Activated CD8-positive, alpha-beta T cell treated with anti-CD3 and anti-CD28 coated beads, Interleukin-2, amount 10 ng/mL, durations not matched to agents 7 days and 5 days (primary cell): ENCODE results near the gene SLIT3. TPM values are rescaled to one million over a fixed set of nuclear protein-coding genes. Genes with fewer than 3 reads are reported as not detected.
"Not testable (repeated sequence)": the region's sequence is repeated elsewhere in the genome, so short reads cannot be mapped to it uniquely, and the experiment has no call there.

Experiments
- ATAC-seq: fragments of 150-1000 bp; cut with Tn5 transposase; one replicate; pipeline ENCODE4 v1.10.0; 2021; ENCODE audit warnings: moderate library complexity
- CTCF ChIA-PET: fragments of 350-600 bp; sonication (Branson Sonifier 250); formaldehyde crosslinking; loops from one replicate; lab custom pipeline; 2021; ENCODE audit warnings: antibody characterized with exemption; lab: Charles Lee
- POLR2A ChIA-PET: fragments of 350-600 bp; sonication (Branson Sonifier 250); formaldehyde crosslinking; loops from one replicate; lab custom pipeline; 2021; ENCODE audit warnings: antibody characterized with exemption; lab: Charles Lee
- DNase-seq: peaks from one replicate; pipeline ENCODE4 v3.0.0-alpha.2; 2020
- H3K27ac Mint-ChIP-seq: one replicate; pipeline ENCODE4 v1.8.0; 2021; ENCODE audit warnings: mild to moderate bottlenecking, mixed read lengths
- H3K27me3 Mint-ChIP-seq: one replicate; pipeline ENCODE4 v1.8.0; 2021; ENCODE audit warnings: low read depth, mixed read lengths
- H3K36me3 Mint-ChIP-seq: one replicate; pipeline ENCODE4 v1.8.0; 2021; ENCODE audit warnings: low read depth, mixed read lengths
- H3K4me1 Mint-ChIP-seq: one replicate; pipeline ENCODE4 v1.8.0; 2021; ENCODE audit warnings: low read depth, mixed read lengths
- H3K4me3 Mint-ChIP-seq: one replicate; pipeline ENCODE4 v1.8.0; 2021; ENCODE audit warnings: mild to moderate bottlenecking, mixed read lengths
- H3K9me3 Mint-ChIP-seq: one replicate; pipeline ENCODE4 v1.8.0; 2022; ENCODE audit warnings: mixed read lengths; ENCODE audit not compliant: insufficient read depth
- total RNA-seq, 2 experiments: library from RNA; stranded (reverse); gene quantifications; one replicate each; pipeline ENCODE4 v1.2.3, GENCODE V29; 2021

The SLIT3 gene
- total RNA-seq, 2 experiments from 2014 or later = not detected

GRCh38 chr5:169121630-169122420 is 179.1 kb downstream of the SLIT3 start:
- Mint-ChIP-seq H3K9me3 (no peaks in the 10 kb centered on the region), H3K27ac (no peak overlapping the region), H3K36me3 (no peaks in the 10 kb centered on the region), H3K4me3 (no peak overlapping the region), H3K27me3 (no peaks in the 10 kb centered on the region), H3K4me1 (no peaks in the 10 kb centered on the region)
- no peak for ATAC-seq
- ChIA-PET POLR2A (no interaction called here), CTCF (no interaction called here)
- no peak for DNase-seq

- no peaks in the 10 kb centered on the region for H3K9me3 Mint-ChIP-seq
- H3K4me1 Mint-ChIP-seq = no peaks in the 10 kb centered on the region
- no peaks in the 10 kb centered on the region for H3K27me3 Mint-ChIP-seq
- no peak for DNase-seq
- no peak for ATAC-seq
- CTCF ChIA-PET = no interaction called here
- no peak overlapping the region for H3K4me3 Mint-ChIP-seq
- H3K27ac Mint-ChIP-seq = no peak overlapping the region
- no peaks in the 10 kb centered on the region for H3K36me3 Mint-ChIP-seq
- POLR2A ChIA-PET = no interaction called here
Measured at GRCh38 chr5:169119288-169120048, 181.5 kb downstream of the SLIT3 start.

GRCh38 chr5:169116961-169117461 is 183.9 kb downstream of the SLIT3 start:
- Mint-ChIP-seq H3K27ac (no peak overlapping the region), H3K4me1 (no peaks in the 10 kb centered on the region), H3K9me3 (no peaks in the 10 kb centered on the region), H3K36me3 (no peaks in the 10 kb centered on the region), H3K27me3 (no peaks in the 10 kb centered on the region), H3K4me3 (no peak overlapping the region)
- no peak for DNase-seq
- ChIA-PET POLR2A (no interaction called here), CTCF (no interaction called here)
- no peak for ATAC-seq

GRCh38 chr5:169115461-169116124 is 185.3 kb downstream of the SLIT3 start:
- CTCF ChIA-PET = no interaction called here
- Mint-ChIP-seq H3K36me3 (no peaks in the 10 kb centered on the region), H3K4me1 (no peaks in the 10 kb centered on the region)

GRCh38 chr5:169114466-169115065 is 186.4 kb downstream of the SLIT3 start:
- Mint-ChIP-seq H3K4me1 (no peaks in the 10 kb centered on the region), H3K36me3 (no peaks in the 10 kb centered on the region)

More at GRCh38 chr5:169115461-169116124, 185.3 kb downstream of the SLIT3 start:
- no peak overlapping the region for H3K27ac Mint-ChIP-seq
- no peaks in the 10 kb centered on the region for H3K9me3 Mint-ChIP-seq
- DNase-seq (no peak), ATAC-seq (no peak)
- H3K27me3 Mint-ChIP-seq = no peaks in the 10 kb centered on the region
- no peak overlapping the region for H3K4me3 Mint-ChIP-seq
- POLR2A ChIA-PET = interaction anchor here (0.5 kb wide), 1 partner anchor 248 kb away, joined by 3 read pairs; no protein-coding TSS in a partner anchor

GRCh38 chr5:169112016-169112415 is 188.9 kb downstream of the SLIT3 start:
- ChIA-PET POLR2A (no interaction called here), CTCF (no interaction called here)
- ATAC-seq (no peak), DNase-seq (no peak)
- Mint-ChIP-seq H3K9me3 (no peaks in the 10 kb centered on the region), H3K4me3 (no peak overlapping the region), H3K4me1 (no peaks in the 10 kb centered on the region), H3K27me3 (no peaks in the 10 kb centered on the region), H3K36me3 (no peaks in the 10 kb centered on the region), H3K27ac (no peak overlapping the region)

More at GRCh38 chr5:169114466-169115065, 186.4 kb downstream of the SLIT3 start:
- no peak overlapping the region for H3K27ac Mint-ChIP-seq
- H3K27me3 Mint-ChIP-seq = no peaks in the 10 kb centered on the region
- CTCF ChIA-PET = no interaction called here
- no peaks in the 10 kb centered on the region for H3K9me3 Mint-ChIP-seq
- no peak overlapping the region for H3K4me3 Mint-ChIP-seq
- POLR2A ChIA-PET = interaction anchor here (0.6 kb wide), 1 partner anchor 78 kb away, joined by 4 read pairs; no protein-coding TSS in a partner anchor
- DNase-seq (no peak), ATAC-seq (no peak)

GRCh38 chr5:169106911-169107706 is 193.8 kb downstream of the SLIT3 start:
- no peak overlapping the region for H3K4me3 Mint-ChIP-seq
- ATAC-seq (no peak), DNase-seq (no peak)
- CTCF ChIA-PET = no interaction called here
- H3K27ac Mint-ChIP-seq = no peak overlapping the region
- H3K9me3 Mint-ChIP-seq = no peaks in the 10 kb centered on the region
- no peaks in the 10 kb centered on the region for H3K4me1 Mint-ChIP-seq
- no peaks in the 10 kb centered on the region for H3K36me3 Mint-ChIP-seq
- H3K27me3 Mint-ChIP-seq = no peaks in the 10 kb centered on the region
- POLR2A ChIA-PET = no interaction called here

- H3K4me3 Mint-ChIP-seq, DNase-seq, POLR2A ChIA-PET, H3K36me3 Mint-ChIP-seq, H3K9me3 Mint-ChIP-seq, ATAC-seq, H3K27ac Mint-ChIP-seq, CTCF ChIA-PET, H3K27me3 Mint-ChIP-seq, H3K4me1 Mint-ChIP-seq: not testable (repeated sequence)
Measured at GRCh38 chr5:169105582-169105981, 195.4 kb downstream of the SLIT3 start.

GRCh38 chr5:169104937-169105494 is 195.9 kb downstream of the SLIT3 start:
- Mint-ChIP-seq H3K9me3 (no peaks in the 10 kb centered on the region), H3K4me1 (no peaks in the 10 kb centered on the region), H3K36me3 (no peaks in the 10 kb centered on the region), H3K27ac (no peak overlapping the region), H3K27me3 (no peaks in the 10 kb centered on the region), H3K4me3 (no peak overlapping the region)
- ChIA-PET CTCF (no interaction called here), POLR2A (no interaction called here)
- no peak for DNase-seq
- no peak for ATAC-seq

- ChIA-PET CTCF (no interaction called here), POLR2A (no interaction called here)
- H3K36me3 Mint-ChIP-seq = no peaks in the 10 kb centered on the region
- H3K27me3 Mint-ChIP-seq = no peaks in the 10 kb centered on the region
- ATAC-seq (no peak), DNase-seq (no peak)
- no peak overlapping the region for H3K4me3 Mint-ChIP-seq
- H3K27ac Mint-ChIP-seq = no peak overlapping the region
- H3K4me1 Mint-ChIP-seq = no peaks in the 10 kb centered on the region
- no peaks in the 10 kb centered on the region for H3K9me3 Mint-ChIP-seq
Measured at GRCh38 chr5:169103586-169104181, 197.3 kb downstream of the SLIT3 start.
